ENCODE data around the gene GREB1L.

GREB1L gene

DNA sequence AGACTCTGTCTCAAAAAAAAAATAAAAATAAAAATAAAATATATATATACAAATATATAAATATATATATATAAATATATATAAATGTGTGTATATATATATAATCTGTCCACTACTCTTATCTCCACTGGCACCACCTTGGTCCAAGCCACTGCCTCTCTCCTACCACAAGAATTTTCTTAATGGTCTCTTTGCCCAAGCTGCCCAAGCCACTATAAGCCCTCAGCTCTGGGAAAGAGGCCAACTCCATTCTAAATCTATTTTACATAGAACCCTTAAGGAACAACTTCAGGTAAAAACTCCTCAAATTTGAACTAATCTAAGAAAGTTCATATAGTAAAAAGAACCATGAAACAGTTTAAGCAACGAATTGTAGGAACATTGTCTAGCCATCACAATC, 45.6 kb upstream of the GREB1L start:
- no peak overlapping the region for H3K4me3 ChIP-seq (ENCODE audit: low read length)
- H3K27me3 ChIP-seq (ENCODE audit: low read depth, low read length), result peaks cover 12% of the 10 kb centered on the region
- no peak overlapping the region for H3K27ac ChIP-seq (ENCODE audit: low read length)
- H4K20me1 ChIP-seq (ENCODE audit: insufficient read depth, low read length), result no peaks in the 10 kb centered on the region
- TF ChIP-seq, protein P1, sequence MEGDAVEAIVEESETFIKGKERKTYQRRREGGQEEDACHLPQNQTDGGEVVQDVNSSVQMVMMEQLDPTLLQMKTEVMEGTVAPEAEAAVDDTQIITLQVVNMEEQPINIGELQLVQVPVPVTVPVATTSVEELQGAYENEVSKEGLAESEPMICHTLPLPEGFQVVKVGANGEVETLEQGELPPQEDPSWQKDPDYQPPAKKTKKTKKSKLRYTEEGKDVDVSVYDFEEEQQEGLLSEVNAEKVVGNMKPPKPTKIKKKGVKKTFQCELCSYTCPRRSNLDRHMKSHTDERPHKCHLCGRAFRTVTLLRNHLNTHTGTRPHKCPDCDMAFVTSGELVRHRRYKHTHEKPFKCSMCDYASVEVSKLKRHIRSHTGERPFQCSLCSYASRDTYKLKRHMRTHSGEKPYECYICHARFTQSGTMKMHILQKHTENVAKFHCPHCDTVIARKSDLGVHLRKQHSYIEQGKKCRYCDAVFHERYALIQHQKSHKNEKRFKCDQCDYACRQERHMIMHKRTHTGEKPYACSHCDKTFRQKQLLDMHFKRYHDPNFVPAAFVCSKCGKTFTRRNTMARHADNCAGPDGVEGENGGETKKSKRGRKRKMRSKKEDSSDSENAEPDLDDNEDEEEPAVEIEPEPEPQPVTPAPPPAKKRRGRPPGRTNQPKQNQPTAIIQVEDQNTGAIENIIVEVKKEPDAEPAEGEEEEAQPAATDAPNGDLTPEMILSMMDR (IDR thresholded peaks at IDR 0.05; ENCODE audit: low read depth, low read length), result no peak
- no peak for TF ChIP-seq EZH2phosphoT487 (IDR thresholded peaks at IDR 0.05; ENCODE audit: low read depth)
- H3K79me2 ChIP-seq (ENCODE audit: low read length), result no peaks in the 10 kb centered on the region
- H3K4me1 ChIP-seq (ENCODE audit: low read length), result peaks cover 3% of the 10 kb centered on the region; the same call in 1 of the 2 replicates
- no peak overlapping the region for H3K9ac ChIP-seq (ENCODE audit: low read length)
- no peaks in the 10 kb centered on the region for H3K9me3 ChIP-seq (ENCODE audit: insufficient read depth, low read length)
- no peak overlapping the region for H2AFZ ChIP-seq (ENCODE audit: low read depth, low read length)
- H3K4me2 ChIP-seq (ENCODE audit: low read length), result no peak overlapping the region
- H3K36me3 ChIP-seq (replicated peaks; ENCODE audit: low read depth, low read length), result no peaks in the 10 kb centered on the region

DNA sequence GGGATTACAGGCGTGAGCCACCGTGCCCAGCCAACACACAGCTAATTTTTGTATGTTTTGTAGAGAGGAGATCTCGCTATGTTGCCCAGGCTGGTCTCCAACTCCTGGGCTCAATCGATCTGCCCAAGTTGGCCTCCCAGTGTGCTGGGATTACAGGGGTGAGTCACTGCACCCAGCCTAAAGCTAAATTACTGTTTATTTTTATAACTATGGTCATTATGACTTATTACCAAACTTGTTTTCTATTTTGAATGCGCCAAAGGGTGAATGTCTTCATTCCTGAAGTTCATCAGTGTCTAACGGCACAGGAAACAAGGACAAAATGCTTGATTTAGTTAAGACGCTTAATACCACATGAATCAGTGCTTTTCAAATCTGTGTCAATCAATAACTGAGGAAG, 38.9 kb upstream of the GREB1L start:
- Histone ChIP-seq H3K27ac (ENCODE audit: low read length) (no peak overlapping the region), H3K36me3 (replicated peaks; ENCODE audit: low read depth, low read length) (no peaks in the 10 kb centered on the region), H2AFZ (ENCODE audit: low read depth, low read length) (no peak overlapping the region), H3K9ac (ENCODE audit: low read length) (no peak overlapping the region), H3K4me1 (ENCODE audit: low read length) (no peaks in the 10 kb centered on the region), H3K79me2 (ENCODE audit: low read length) (no peaks in the 10 kb centered on the region), H4K20me1 (ENCODE audit: insufficient read depth, low read length) (no peaks in the 10 kb centered on the region), H3K4me2 (ENCODE audit: low read length) (no peak overlapping the region), H3K9me3 (ENCODE audit: insufficient read depth, low read length) (no peaks in the 10 kb centered on the region), H3K27me3 (ENCODE audit: low read depth, low read length) (no peaks in the 10 kb centered on the region), H3K4me3 (ENCODE audit: low read length) (no peak overlapping the region)
- no peak for TF ChIP-seq EZH2phosphoT487 (IDR thresholded peaks at IDR 0.05; ENCODE audit: low read depth)
- TF ChIP-seq, protein P1 (IDR thresholded peaks at IDR 0.05; ENCODE audit: low read depth, low read length), result no peak

DNA sequence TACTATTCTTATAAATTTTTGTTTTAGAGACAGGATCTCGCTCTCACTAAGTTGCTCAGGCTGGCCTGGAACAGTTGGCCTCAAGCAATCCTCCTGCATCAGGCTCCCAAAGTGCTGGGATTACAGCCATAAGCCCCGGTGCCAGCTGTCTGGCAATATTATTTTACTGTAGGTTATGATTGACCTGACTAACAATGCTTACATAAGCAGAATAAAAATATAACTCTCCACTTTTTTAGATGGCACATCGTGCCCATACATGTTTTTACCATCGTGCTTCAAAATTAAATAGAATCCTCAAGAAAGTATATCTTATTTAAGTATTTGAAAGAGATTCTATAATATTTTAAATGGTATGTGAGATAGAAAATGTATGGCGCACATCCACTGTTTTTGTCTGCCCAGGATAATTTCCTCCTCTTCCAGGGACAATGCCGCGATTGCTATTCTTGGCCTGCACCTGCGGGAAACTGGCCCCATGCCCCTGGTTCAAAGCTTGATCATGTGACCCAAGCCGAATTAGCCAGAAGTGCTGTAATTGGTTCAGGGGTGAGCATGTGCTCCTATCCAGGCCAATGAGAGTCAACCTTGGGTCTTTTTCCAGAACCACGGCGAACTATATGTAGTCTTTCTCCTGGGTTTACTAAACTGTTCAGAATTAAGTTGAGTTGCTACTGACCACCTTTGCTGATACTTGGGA, 38.3 kb upstream of the GREB1L start:
- H3K9ac ChIP-seq (ENCODE audit: low read length), result no peak overlapping the region
- no peak overlapping the region for H2AFZ ChIP-seq (ENCODE audit: low read depth, low read length)
- no peak overlapping the region for H3K27ac ChIP-seq (ENCODE audit: low read length)

DNA sequence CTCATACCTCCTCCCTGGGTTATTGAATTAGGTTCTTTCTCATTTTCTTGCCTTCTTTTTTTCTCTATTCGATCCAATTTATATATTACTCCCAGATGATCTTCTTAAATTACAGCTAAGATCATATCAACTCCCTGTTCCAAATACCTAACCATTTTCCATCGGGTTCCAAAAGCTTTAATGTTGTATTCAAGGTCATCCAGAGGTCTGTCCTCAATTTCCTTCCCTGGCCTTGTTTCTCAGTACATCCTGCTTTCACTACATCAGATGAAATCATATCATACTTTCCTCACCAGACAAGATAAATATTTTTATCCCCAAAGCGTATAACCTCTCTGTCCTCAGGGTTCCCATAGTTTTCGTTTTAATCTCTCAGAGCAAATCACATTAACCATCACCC, 36.3 kb upstream of the GREB1L start:
- H3K4me1 ChIP-seq (ENCODE audit: low read length), result no peaks in the 10 kb centered on the region
- H4K20me1 ChIP-seq (ENCODE audit: insufficient read depth, low read length), result no peaks in the 10 kb centered on the region
- TF ChIP-seq, protein P1 (IDR thresholded peaks at IDR 0.05; ENCODE audit: low read depth, low read length), result no peak
- no peak for TF ChIP-seq EZH2phosphoT487 (IDR thresholded peaks at IDR 0.05; ENCODE audit: low read depth)
- no peak overlapping the region for H3K9ac ChIP-seq (ENCODE audit: low read length)
- no peaks in the 10 kb centered on the region for H3K79me2 ChIP-seq (ENCODE audit: low read length)
- no peaks in the 10 kb centered on the region for H3K36me3 ChIP-seq (replicated peaks; ENCODE audit: low read depth, low read length)
- H3K27me3 ChIP-seq (ENCODE audit: low read depth, low read length), result no peaks in the 10 kb centered on the region
- no peak overlapping the region for H3K4me3 ChIP-seq (ENCODE audit: low read length)
- no peak overlapping the region for H3K4me2 ChIP-seq (ENCODE audit: low read length)
- no peak overlapping the region for H3K27ac ChIP-seq (ENCODE audit: low read length)
- no peaks in the 10 kb centered on the region for H3K9me3 ChIP-seq (ENCODE audit: insufficient read depth, low read length)
- no peak overlapping the region for H2AFZ ChIP-seq (ENCODE audit: low read depth, low read length)

More for the DNA sequence above, 38.3 kb upstream of the GREB1L start:
- H3K4me2 ChIP-seq (ENCODE audit: low read length), result no peak overlapping the region
- no peak overlapping the region for H3K4me3 ChIP-seq (ENCODE audit: low read length)
- no peaks in the 10 kb centered on the region for H3K36me3 ChIP-seq (replicated peaks; ENCODE audit: low read depth, low read length)
- no peaks in the 10 kb centered on the region for H3K27me3 ChIP-seq (ENCODE audit: low read depth, low read length)
- no peaks in the 10 kb centered on the region for H4K20me1 ChIP-seq (ENCODE audit: insufficient read depth, low read length)
- no peaks in the 10 kb centered on the region for H3K4me1 ChIP-seq (ENCODE audit: low read length)
- H3K79me2 ChIP-seq (ENCODE audit: low read length), result no peaks in the 10 kb centered on the region
- TF ChIP-seq, protein P1 (IDR thresholded peaks at IDR 0.05; ENCODE audit: low read depth, low read length), result no peak
- TF ChIP-seq EZH2phosphoT487 (IDR thresholded peaks at IDR 0.05; ENCODE audit: low read depth), result no peak
- no peaks in the 10 kb centered on the region for H3K9me3 ChIP-seq (ENCODE audit: insufficient read depth, low read length)

All from OCI-LY3 (cell line).